ENCODE data around the gene ATP5IF1. TPM values are rescaled to one million over a fixed set of nuclear protein-coding genes. Genes with fewer than 3 reads are reported as not detected.

Gene ATP5IF1
- total and polyA plus RNA-seq, 2 of the 8 experiments (the other 6 are each of a cell fraction or from before 2014, with no cell fraction given): 198 to 242 TPM

DNA sequence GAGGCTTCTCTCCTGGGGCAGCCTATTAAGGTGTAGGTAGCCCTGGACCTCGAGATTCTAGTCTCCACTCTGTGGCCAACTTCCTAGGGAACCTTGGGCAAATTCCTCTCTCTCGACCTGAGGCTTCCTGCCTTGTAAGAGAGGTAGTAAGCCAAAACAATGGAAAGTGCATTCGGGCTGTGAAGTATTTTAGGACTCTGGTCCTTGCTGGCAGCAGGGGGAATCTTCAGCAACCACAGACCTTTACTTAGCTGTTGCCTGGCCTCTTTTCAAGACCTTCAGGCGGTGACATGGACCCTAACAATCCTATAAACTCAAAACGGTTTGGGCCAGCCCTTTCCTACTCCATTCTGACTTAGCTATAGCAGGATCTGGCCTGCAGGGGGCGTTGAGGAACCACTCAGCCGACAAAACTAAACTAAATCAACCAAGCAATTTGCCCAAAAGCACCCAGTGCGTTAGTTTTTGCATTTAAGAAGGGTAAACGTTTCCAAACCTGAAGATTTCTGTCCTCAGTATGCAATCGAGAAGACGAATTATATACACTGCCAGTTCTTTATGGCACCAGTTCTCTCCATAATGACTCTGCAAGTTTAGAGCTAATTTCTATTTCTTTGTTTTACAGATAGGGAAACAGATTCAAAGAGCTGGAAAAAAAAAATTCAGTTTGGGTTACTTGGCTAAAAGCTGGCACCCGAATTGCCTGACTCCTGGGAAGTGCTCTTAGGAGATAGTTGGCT lies 12.5 kb downstream of the ATP5IF1 start (continued):
- TF ChIP-seq, protein P1, sequence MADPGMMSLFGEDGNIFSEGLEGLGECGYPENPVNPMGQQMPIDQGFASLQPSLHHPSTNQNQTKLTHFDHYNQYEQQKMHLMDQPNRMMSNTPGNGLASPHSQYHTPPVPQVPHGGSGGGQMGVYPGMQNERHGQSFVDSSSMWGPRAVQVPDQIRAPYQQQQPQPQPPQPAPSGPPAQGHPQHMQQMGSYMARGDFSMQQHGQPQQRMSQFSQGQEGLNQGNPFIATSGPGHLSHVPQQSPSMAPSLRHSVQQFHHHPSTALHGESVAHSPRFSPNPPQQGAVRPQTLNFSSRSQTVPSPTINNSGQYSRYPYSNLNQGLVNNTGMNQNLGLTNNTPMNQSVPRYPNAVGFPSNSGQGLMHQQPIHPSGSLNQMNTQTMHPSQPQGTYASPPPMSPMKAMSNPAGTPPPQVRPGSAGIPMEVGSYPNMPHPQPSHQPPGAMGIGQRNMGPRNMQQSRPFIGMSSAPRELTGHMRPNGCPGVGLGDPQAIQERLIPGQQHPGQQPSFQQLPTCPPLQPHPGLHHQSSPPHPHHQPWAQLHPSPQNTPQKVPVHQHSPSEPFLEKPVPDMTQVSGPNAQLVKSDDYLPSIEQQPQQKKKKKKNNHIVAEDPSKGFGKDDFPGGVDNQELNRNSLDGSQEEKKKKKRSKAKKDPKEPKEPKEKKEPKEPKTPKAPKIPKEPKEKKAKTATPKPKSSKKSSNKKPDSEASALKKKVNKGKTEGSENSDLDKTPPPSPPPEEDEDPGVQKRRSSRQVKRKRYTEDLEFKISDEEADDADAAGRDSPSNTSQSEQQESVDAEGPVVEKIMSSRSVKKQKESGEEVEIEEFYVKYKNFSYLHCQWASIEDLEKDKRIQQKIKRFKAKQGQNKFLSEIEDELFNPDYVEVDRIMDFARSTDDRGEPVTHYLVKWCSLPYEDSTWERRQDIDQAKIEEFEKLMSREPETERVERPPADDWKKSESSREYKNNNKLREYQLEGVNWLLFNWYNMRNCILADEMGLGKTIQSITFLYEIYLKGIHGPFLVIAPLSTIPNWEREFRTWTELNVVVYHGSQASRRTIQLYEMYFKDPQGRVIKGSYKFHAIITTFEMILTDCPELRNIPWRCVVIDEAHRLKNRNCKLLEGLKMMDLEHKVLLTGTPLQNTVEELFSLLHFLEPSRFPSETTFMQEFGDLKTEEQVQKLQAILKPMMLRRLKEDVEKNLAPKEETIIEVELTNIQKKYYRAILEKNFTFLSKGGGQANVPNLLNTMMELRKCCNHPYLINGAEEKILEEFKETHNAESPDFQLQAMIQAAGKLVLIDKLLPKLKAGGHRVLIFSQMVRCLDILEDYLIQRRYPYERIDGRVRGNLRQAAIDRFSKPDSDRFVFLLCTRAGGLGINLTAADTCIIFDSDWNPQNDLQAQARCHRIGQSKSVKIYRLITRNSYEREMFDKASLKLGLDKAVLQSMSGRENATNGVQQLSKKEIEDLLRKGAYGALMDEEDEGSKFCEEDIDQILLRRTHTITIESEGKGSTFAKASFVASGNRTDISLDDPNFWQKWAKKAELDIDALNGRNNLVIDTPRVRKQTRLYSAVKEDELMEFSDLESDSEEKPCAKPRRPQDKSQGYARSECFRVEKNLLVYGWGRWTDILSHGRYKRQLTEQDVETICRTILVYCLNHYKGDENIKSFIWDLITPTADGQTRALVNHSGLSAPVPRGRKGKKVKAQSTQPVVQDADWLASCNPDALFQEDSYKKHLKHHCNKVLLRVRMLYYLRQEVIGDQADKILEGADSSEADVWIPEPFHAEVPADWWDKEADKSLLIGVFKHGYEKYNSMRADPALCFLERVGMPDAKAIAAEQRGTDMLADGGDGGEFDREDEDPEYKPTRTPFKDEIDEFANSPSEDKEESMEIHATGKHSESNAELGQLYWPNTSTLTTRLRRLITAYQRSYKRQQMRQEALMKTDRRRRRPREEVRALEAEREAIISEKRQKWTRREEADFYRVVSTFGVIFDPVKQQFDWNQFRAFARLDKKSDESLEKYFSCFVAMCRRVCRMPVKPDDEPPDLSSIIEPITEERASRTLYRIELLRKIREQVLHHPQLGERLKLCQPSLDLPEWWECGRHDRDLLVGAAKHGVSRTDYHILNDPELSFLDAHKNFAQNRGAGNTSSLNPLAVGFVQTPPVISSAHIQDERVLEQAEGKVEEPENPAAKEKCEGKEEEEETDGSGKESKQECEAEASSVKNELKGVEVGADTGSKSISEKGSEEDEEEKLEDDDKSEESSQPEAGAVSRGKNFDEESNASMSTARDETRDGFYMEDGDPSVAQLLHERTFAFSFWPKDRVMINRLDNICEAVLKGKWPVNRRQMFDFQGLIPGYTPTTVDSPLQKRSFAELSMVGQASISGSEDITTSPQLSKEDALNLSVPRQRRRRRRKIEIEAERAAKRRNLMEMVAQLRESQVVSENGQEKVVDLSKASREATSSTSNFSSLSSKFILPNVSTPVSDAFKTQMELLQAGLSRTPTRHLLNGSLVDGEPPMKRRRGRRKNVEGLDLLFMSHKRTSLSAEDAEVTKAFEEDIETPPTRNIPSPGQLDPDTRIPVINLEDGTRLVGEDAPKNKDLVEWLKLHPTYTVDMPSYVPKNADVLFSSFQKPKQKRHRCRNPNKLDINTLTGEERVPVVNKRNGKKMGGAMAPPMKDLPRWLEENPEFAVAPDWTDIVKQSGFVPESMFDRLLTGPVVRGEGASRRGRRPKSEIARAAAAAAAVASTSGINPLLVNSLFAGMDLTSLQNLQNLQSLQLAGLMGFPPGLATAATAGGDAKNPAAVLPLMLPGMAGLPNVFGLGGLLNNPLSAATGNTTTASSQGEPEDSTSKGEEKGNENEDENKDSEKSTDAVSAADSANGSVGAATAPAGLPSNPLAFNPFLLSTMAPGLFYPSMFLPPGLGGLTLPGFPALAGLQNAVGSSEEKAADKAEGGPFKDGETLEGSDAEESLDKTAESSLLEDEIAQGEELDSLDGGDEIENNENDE (IDR thresholded peaks at IDR 0.05; ENCODE audit: insufficient replicate concordance, low read length): peak; percentile 27
- TF ChIP-seq JUND (IDR thresholded peaks at IDR 0.05; ENCODE audit: low read length) (no peak), FOSL1 (IDR thresholded peaks at IDR 0.05; ENCODE audit: insufficient read depth, low read depth, low read length) (no peak), TAF1 (IDR thresholded peaks at IDR 0.05; ENCODE audit: low read depth, low read length) (peak; percentile 46; the same call in 1 of the 2 replicates), SUZ12 (IDR thresholded peaks at IDR 0.05; ENCODE audit: low read length) (no peak), POLR2AphosphoS5 (IDR thresholded peaks at IDR 0.05; ENCODE audit: low read depth, low read length) (no peak), ASH2L (IDR thresholded peaks at IDR 0.05; ENCODE audit: low read length) (no peak), POU5F1 (IDR thresholded peaks at IDR 0.05; ENCODE audit: low read depth, low read length) (no peak)

All from H1 (cell line).